Liver (tissue), 3 donors: Measurements from ENCODE around the gene ACOT8.

Experiments
- ATF3 ChIP-seq: IDR thresholded peaks from 2 replicates; pipeline ENCODE4 v1.6.1; 2016; ENCODE audit warnings: antibody characterized with exemption
- FOXA1 ChIP-seq: IDR thresholded peaks from 2 replicates; pipeline ENCODE4 v1.6.1; 2016; ENCODE audit warnings: antibody characterized with exemption
- RAD21 ChIP-seq, 2 donors: IDR thresholded peaks; 2 replicates each; pipeline ENCODE4 v1.6.1; 2016; ENCODE audit warnings: antibody characterized with exemption in 2 of 2, mild to moderate bottlenecking in 2 of 2
- REST ChIP-seq: IDR thresholded peaks from 2 replicates; pipeline ENCODE4 v1.6.1; 2016; ENCODE audit warnings: antibody characterized with exemption, mild to moderate bottlenecking
- RXRA ChIP-seq, 2 donors: IDR thresholded peaks; 2 replicates each; pipeline ENCODE4 v1.6.1; 2017 to 2018; ENCODE audit warnings: antibody characterized with exemption in 2 of 2, mild to moderate bottlenecking in 1 of 2
- TF ChIP-seq, protein P1 (sequence below): fragments of 150-350 bp; IDR thresholded peaks from 2 replicates; pipeline ENCODE4 v1.5.1; 2017; ENCODE audit warnings: improper control_type of control experiment, low read depth, low read length; ENCODE audit not compliant: missing input control
- donor health status: healthy.
- donor health status: healthy.

GRCh38 chr20:45894797-45895196, 37.6 kb upstream of the ACOT8 start:
- TF ChIP-seq, protein P1, sequence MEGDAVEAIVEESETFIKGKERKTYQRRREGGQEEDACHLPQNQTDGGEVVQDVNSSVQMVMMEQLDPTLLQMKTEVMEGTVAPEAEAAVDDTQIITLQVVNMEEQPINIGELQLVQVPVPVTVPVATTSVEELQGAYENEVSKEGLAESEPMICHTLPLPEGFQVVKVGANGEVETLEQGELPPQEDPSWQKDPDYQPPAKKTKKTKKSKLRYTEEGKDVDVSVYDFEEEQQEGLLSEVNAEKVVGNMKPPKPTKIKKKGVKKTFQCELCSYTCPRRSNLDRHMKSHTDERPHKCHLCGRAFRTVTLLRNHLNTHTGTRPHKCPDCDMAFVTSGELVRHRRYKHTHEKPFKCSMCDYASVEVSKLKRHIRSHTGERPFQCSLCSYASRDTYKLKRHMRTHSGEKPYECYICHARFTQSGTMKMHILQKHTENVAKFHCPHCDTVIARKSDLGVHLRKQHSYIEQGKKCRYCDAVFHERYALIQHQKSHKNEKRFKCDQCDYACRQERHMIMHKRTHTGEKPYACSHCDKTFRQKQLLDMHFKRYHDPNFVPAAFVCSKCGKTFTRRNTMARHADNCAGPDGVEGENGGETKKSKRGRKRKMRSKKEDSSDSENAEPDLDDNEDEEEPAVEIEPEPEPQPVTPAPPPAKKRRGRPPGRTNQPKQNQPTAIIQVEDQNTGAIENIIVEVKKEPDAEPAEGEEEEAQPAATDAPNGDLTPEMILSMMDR = no peak
- TF ChIP-seq FOXA1 (no peak), ATF3 (no peak), RAD21 (IDR thresholded peaks at IDR 0.05) (no peak), REST (no peak), RXRA (IDR thresholded peaks at IDR 0.05) (no peak)
